Measurements from ENCODE around the gene PAAF1. TPM values are rescaled to one million over a fixed set of nuclear protein-coding genes. Genes with fewer than 3 reads are reported as not detected.

Gene PAAF1
- total and polyA plus RNA-seq, 10 of the 15 experiments (the other 5 are each of a cell fraction or from before 2014, with no cell fraction given) = 13.7 to 70.6 (median 29.1) TPM

- peak; percentile 91 for DNase-seq (ENCODE audit: low read depth, low spot score)
- H2AFZ ChIP-seq (ENCODE audit: control insufficient read depth, low read depth, low read length) = peak overlapping the region; percentile 2; the same call in 1 of the 2 replicates
- peaks cover 29% of the 10 kb centered on the region for H3K4me1 ChIP-seq (ENCODE audit: control insufficient read depth, insufficient read depth, low read length)
- H3K27me3 ChIP-seq (replicated peaks in 1 of 2; ENCODE audit: control insufficient read depth in 2 of 2, insufficient read depth in 2 of 2, low read length in 1 of 2) = no peaks in the 10 kb centered on the region
- peaks cover 47% of the 10 kb centered on the region for H3K79me2 ChIP-seq (ENCODE audit: control insufficient read depth, insufficient read depth, low read length)
- peak overlapping the region; percentile 85 for H3K27ac ChIP-seq (ENCODE audit: control insufficient read depth, insufficient read depth)
- H3K4me3 ChIP-seq = peak overlapping the region; percentile 89
- intact Hi-C loops (cut with micrococcal nuclease; ENCODE audit: unreplicated experiment) (loop anchor here (5.0 kb wide), 2 partner anchors 42 to 192 kb away; partner anchors contain the start of genes C2CD3 and PPME1), in situ Hi-C loops (cut with MboI) (no loop called here)
- SMC1A ChIA-PET (ENCODE audit: uncharacterized antibody, unreplicated experiment) = interaction anchor here (0.6 to 5.5 kb wide), 23 partner anchors 9 to 970 kb away, joined by 3 to 49 read pairs (median 6); partner anchors contain the start of genes C2CD3 and PPME1
- no peaks in the 10 kb centered on the region for H3K9me3 ChIP-seq (replicated peaks; ENCODE audit: control insufficient read depth, insufficient read depth, low read length)
- H4K20me1 ChIP-seq (ENCODE audit: control insufficient read depth, insufficient read depth) = no peaks in the 10 kb centered on the region
- peak overlapping the region; percentile 92 for H3K9ac ChIP-seq (ENCODE audit: control insufficient read depth, insufficient read depth, low read length)
- peak overlapping the region; percentile 88 for H3K4me2 ChIP-seq (ENCODE audit: control insufficient read depth, insufficient read depth)
- ATAC-seq = peak; percentile 66
- POLR2A ChIA-PET = interaction anchor here (0.6 to 4.3 kb wide), 21 partner anchors 10 to 595 kb away, joined by 3 to 41 read pairs (median 5); partner anchors contain the start of genes C2CD3, MRPL48 and PPME1
- H3K36me3 ChIP-seq (ENCODE audit: control insufficient read depth in 2 of 2, insufficient read depth in 2 of 2, low read length in 1 of 2) = peaks cover 23% of the 10 kb centered on the region in 2 experiments
- FAIRE-seq = peak; percentile 91
- TSS peak; percentile 59 for BruUV-seq (replicated peaks)
- RAD21 ChIA-PET (ENCODE audit: unreplicated experiment) = interaction anchor here (0.6 to 5.1 kb wide), 24 partner anchors 8 to 513 kb away, joined by 3 to 47 read pairs (median 4); partner anchors contain the start of genes C2CD3, LIPT2 and PPME1
- 0% methylated on average over 6 of the region's 6 CpGs for WGBS (ENCODE audit: insufficient coverage, insufficient replicate concordance, low lambda C conversion rate, missing lambda C conversion rate)
- CTCF ChIA-PET = interaction anchor here (0.6 to 4.0 kb wide), 14 partner anchors 10 to 1878 kb away, joined by 3 to 48 read pairs (median 4); partner anchors contain the start of genes C2CD3 and PPME1
- TF ChIP-seq SUPT20H (IDR thresholded peaks at IDR 0.05; ENCODE audit: borderline replicate concordance, control insufficient read depth, low read depth, low read length) (no peak), RCOR1 (conservative IDR thresholded peaks at IDR 0.05; ENCODE audit: low read depth, low read length) (0 out of 2 replicates have a peak, but pooled peaks have one; percentile 52), NFYA (IDR thresholded peaks at IDR 0.05; ENCODE audit: borderline replicate concordance, low read depth, low read length) (no peak), CHD1 (IDR thresholded peaks at IDR 0.05; ENCODE audit: low read depth, low read length) (0 out of 2 replicates have a peak, but pooled peaks have one; percentile 32), JUNB (IDR thresholded peaks at IDR 0.05) (0 out of 2 replicates have a peak, but pooled peaks have one; percentile 18), REST (IDR thresholded peaks at IDR 0.05; ENCODE audit: low read depth, low read length) (no peak), GATAD2B (conservative IDR thresholded peaks at IDR 0.05; ENCODE audit: low read depth) (0 out of 2 replicates have a peak, but pooled peaks have one; percentile 49), SP1 (IDR thresholded peaks at IDR 0.05; ENCODE audit: low read depth, low read length) (peak; percentile 55), MEF2B (IDR thresholded peaks at IDR 0.05; ENCODE audit: partially characterized antibody, poor library complexity, severe bottlenecking) (no peak), RAD51 (IDR thresholded peaks at IDR 0.05) (peak; percentile 55), ETV6 (conservative IDR thresholded peaks at IDR 0.05 in 1 of 2, IDR thresholded peaks at IDR 0.05 in 1 of 2; ENCODE audit: borderline replicate concordance in 1 of 2, low read depth in 1 of 2) (peak in 1 of 2 experiments; percentile 51; a peak in 1 of 4 replicates), SMARCA5 (IDR thresholded peaks at IDR 0.05) (no peak), NR2F1 (conservative IDR thresholded peaks at IDR 0.05) (peak; percentile 70), NR2C2 (IDR thresholded peaks at IDR 0.05; ENCODE audit: borderline replicate concordance, control insufficient read depth, insufficient read length, low read depth) (no peak), NFYB (IDR thresholded peaks at IDR 0.05; ENCODE audit: insufficient read depth, low read depth, low read length) (peak; percentile 73), MLLT1 (IDR thresholded peaks at IDR 0.05) (0 out of 2 replicates have a peak, but pooled peaks have one; percentile 15), POLR2A (IDR thresholded peaks at IDR 0.05; ENCODE audit: low read depth, low read length) (peak; percentile 49; the same call in 1 of the 2 replicates)
Measured at GRCh38 chr11:73980001-73980961, 103.5 kb downstream of the PAAF1 start.
